Measurements from ENCODE around the gene BSN.

GRCh38 chr3:49649576-49649975, 95.3 kb downstream of the BSN start:
- TF ChIP-seq CTCF (IDR thresholded peaks at IDR 0.05) = no peak
- TF ChIP-seq POLR2A (IDR thresholded peaks at IDR 0.05) = no peak
- no peak for TF ChIP-seq POLR2AphosphoS5 (IDR thresholded peaks at IDR 0.05)
